Erythroblast (primary cell): ENCODE results near the gene THSD4.

Experiments used
- DNase-seq, 2 experiments: peaks; one replicate each; lab custom pipeline; 2025; lab: John Stamatoyannopoulos, UW
- GATA1 ChIP-seq: IDR thresholded peaks from 2 replicates; pipeline ENCODE4 v1.6.1; 2011; ENCODE audit warnings: low read depth, mild to moderate bottlenecking, control low read depth, low read length, moderate library complexity
- POLR2A ChIP-seq: IDR thresholded peaks from 2 replicates; pipeline ENCODE4 v1.6.1; 2011; ENCODE audit warnings: mild to moderate bottlenecking, low read length

The THSD4 gene

GRCh38 chr15:71476823-71477222, 361.6 kb downstream of the THSD4 start:
- TF ChIP-seq GATA1 = no peak
- no peak for TF ChIP-seq POLR2A
- no peak for DNase-seq

- DNase-seq = no peak
- no peak for TF ChIP-seq GATA1
- no peak for TF ChIP-seq POLR2A
Observed at GRCh38 chr15:71480556-71480955, 365.3 kb downstream of the THSD4 start.

GRCh38 chr15:71484080-71484479, 368.8 kb downstream of the THSD4 start:
- TF ChIP-seq GATA1 (no peak), POLR2A (no peak)
- no peak for DNase-seq

GRCh38 chr15:71485094-71485693, 369.9 kb downstream of the THSD4 start:
- no peak for DNase-seq
- no peak for TF ChIP-seq GATA1

GRCh38 chr15:71489570-71489969, 374.3 kb downstream of the THSD4 start:
- DNase-seq = no peak
- TF ChIP-seq GATA1 (no peak), POLR2A (no peak)

- TF ChIP-seq GATA1 (no peak), POLR2A (no peak)
- DNase-seq = no peak
Observed at GRCh38 chr15:71493526-71493925, 378.3 kb downstream of the THSD4 start.

- TF ChIP-seq POLR2A (no peak), GATA1 (no peak)
Observed at GRCh38 chr15:71494563-71495397, 379.5 kb downstream of the THSD4 start.

GRCh38 chr15:71495398-71495780, 380.1 kb downstream of the THSD4 start:
- no peak for DNase-seq
- TF ChIP-seq POLR2A (no peak), GATA1 (no peak)

More at GRCh38 chr15:71494563-71495397, 379.5 kb downstream of the THSD4 start:
- DNase-seq = no peak

GRCh38 chr15:71496336-71496955, 381.2 kb downstream of the THSD4 start:
- no peak for DNase-seq
- TF ChIP-seq GATA1 = no peak
- TF ChIP-seq POLR2A = no peak

GRCh38 chr15:71501344-71502076, 386.2 kb downstream of the THSD4 start:
- DNase-seq = no peak
- TF ChIP-seq GATA1 (no peak), POLR2A (no peak)

GRCh38 chr15:71502077-71502432, 386.8 kb downstream of the THSD4 start:
- TF ChIP-seq POLR2A = no peak
- TF ChIP-seq GATA1 = no peak
- no peak for DNase-seq

GRCh38 chr15:71505962-71506361, 390.7 kb downstream of the THSD4 start:
- no peak for DNase-seq
- TF ChIP-seq POLR2A (no peak), GATA1 (no peak)

GRCh38 chr15:71506946-71507345, 391.7 kb downstream of the THSD4 start:
- no peak for TF ChIP-seq POLR2A
- TF ChIP-seq GATA1 = no peak
- no peak for DNase-seq

- TF ChIP-seq POLR2A = no peak
- TF ChIP-seq GATA1 = no peak
- no peak for DNase-seq
Observed at GRCh38 chr15:71508081-71508682, 392.9 kb downstream of the THSD4 start.
